Neural cell (in vitro differentiated cells): ENCODE results near the gene SLC7A1. TPM values are rescaled to one million over a fixed set of nuclear protein-coding genes. Genes with fewer than 3 reads are reported as not detected.

ENCODE experiments used
- H2AFZ ChIP-seq: fragments of 200-600, 300-800 bp; sonication (generic), shearing (Covaris generic); 2 replicates; pipeline ENCODE4 v1.6.0; 2014; ENCODE audit warnings: low read depth, mild to moderate bottlenecking, antibody characterized with exemption, low read length, moderate library complexity
- H3F3A ChIP-seq: fragments of 200-600 bp; shearing (Covaris generic); 2 replicates; pipeline ENCODE4 v1.6.1; 2016; ENCODE audit warnings: mild to moderate bottlenecking, moderate library complexity, mixed read lengths, antibody characterized with exemption, low read length; ENCODE audit not compliant: insufficient read depth, poor library complexity, severe bottlenecking
- H3K27ac ChIP-seq: fragments of 200-600, 300-800 bp; sonication (generic), shearing (Covaris generic); 2 replicates; pipeline ENCODE4 v1.5.1; 2014; ENCODE audit warnings: mild to moderate bottlenecking, low read length, moderate library complexity
- H3K27me3 ChIP-seq: fragments of 300-800, 200-600 bp; sonication (generic), shearing (Covaris generic); 2 replicates; pipeline ENCODE4 v1.6.0; 2014; ENCODE audit warnings: mild to moderate bottlenecking, low read depth, low read length, moderate library complexity; ENCODE audit not compliant: insufficient read depth
- H3K36me3 ChIP-seq: fragments of 300-800, 200-600 bp; sonication (generic), shearing (Covaris generic); 2 replicates; pipeline ENCODE4 v1.5.1; 2014; ENCODE audit warnings: mild to moderate bottlenecking, antibody characterized with exemption, low read length, moderate library complexity; ENCODE audit not compliant: insufficient read depth
- H3K4me2 ChIP-seq: fragments of 300-800, 200-600 bp; sonication (generic), shearing (Covaris generic); 2 replicates; pipeline ENCODE4 v1.6.0; 2014; ENCODE audit warnings: mild to moderate bottlenecking, low read length
- H3K4me3 ChIP-seq: fragments of 300-800, 200-600 bp; sonication (generic), shearing (Covaris generic); 2 replicates; pipeline ENCODE4 v1.5.1; 2014; ENCODE audit warnings: mild to moderate bottlenecking, low read length, moderate library complexity
- H3K79me2 ChIP-seq: fragments of 200-600 bp; shearing (Covaris generic); replicated peaks from 2 replicates; pipeline ENCODE4 v1.6.0; 2014; ENCODE audit warnings: mild to moderate bottlenecking, low read length, moderate library complexity; ENCODE audit not compliant: insufficient read depth
- H3K9ac ChIP-seq: fragments of 300-800, 200-600 bp; sonication (generic), shearing (Covaris generic); 2 replicates; pipeline ENCODE4 v1.6.1; 2016; ENCODE audit warnings: mild to moderate bottlenecking, low read length, mixed read lengths
- H3K9me2 ChIP-seq: fragments of 200-600 bp; shearing (Covaris generic); 2 replicates; pipeline ENCODE4 v1.6.1; 2016; ENCODE audit warnings: mild to moderate bottlenecking, low read length, mixed read lengths; ENCODE audit not compliant: insufficient read depth
- H3K9me3 ChIP-seq: fragments of 200-600, 300-800 bp; sonication (generic), shearing (Covaris generic); 2 replicates; pipeline ENCODE4 v1.6.1; 2016; ENCODE audit warnings: mild to moderate bottlenecking, mixed run types, low read length, moderate library complexity, mixed read lengths
- H4K20me1 ChIP-seq: fragments of 200-600 bp; shearing (Covaris generic); 2 replicates; pipeline ENCODE4 v1.6.1; 2016; ENCODE audit warnings: mild to moderate bottlenecking, mixed run types; ENCODE audit not compliant: insufficient read depth
- EP300 ChIP-seq: fragments of 450-650 bp; conservative IDR thresholded peaks from 2 replicates; pipeline ENCODE4 v1.6.1; 2014; ENCODE audit warnings: antibody characterized with exemption, mild to moderate bottlenecking, moderate library complexity; ENCODE audit not compliant: poor library complexity, severe bottlenecking
- MXI1 ChIP-seq: fragments of 450-650 bp; conservative IDR thresholded peaks from 2 replicates; pipeline ENCODE4 v1.6.1; 2014; ENCODE audit warnings: antibody characterized with exemption, mild to moderate bottlenecking; ENCODE audit not compliant: poor library complexity, severe bottlenecking
- POLR2AphosphoS5 ChIP-seq: IDR thresholded peaks from 2 replicates; pipeline ENCODE4 v1.6.1; 2012
- SMC3 ChIP-seq: fragments of 450-650 bp; conservative IDR thresholded peaks from 2 replicates; pipeline ENCODE4 v1.6.1; 2014; ENCODE audit warnings: antibody characterized with exemption, mild to moderate bottlenecking, moderate library complexity; ENCODE audit not compliant: poor library complexity
- polyA plus RNA-seq: library from polyadenylated mRNA; depleted of rRNA; stranded (reverse); fragments of >200 nt; gene quantifications from 2 replicates; pipeline ENCODE4 v1.2.3, GENCODE V29; 2014
- TF ChIP-seq, protein P1 (sequence below): fragments of 450-650 bp; IDR thresholded peaks from 2 replicates; pipeline ENCODE4 v1.5.1; 2014; ENCODE audit warnings: antibody characterized with exemption, mild to moderate bottlenecking, moderate library complexity; ENCODE audit not compliant: poor library complexity, severe bottlenecking
- TF ChIP-seq, protein P2 (sequence below): IDR thresholded peaks from 2 replicates; pipeline ENCODE4 v1.6.1; 2012; ENCODE audit warnings: borderline replicate concordance

Gene SLC7A1
- polyA plus RNA-seq, 1 donor from 2014 or later, result 2.6 TPM

DNA sequence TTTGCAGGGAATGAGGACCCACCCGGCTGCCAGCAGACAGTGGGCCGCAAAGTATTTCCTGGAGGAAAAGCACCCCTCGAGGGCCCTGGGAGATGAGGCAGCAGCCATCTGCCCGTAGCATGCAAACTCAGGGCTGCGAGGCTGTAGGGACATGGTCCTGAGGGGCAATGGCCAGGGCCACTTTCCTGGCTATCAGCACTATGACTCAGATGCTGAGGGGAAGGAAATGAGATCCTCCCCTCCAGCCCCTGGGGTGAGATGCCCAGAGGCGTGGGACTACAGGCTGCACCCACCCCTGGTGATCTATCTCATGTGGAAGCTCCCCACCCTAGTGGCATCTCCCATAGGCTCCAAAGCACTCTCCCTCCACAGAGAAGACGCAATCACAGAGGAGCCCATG is 80.1 kb downstream of the SLC7A1 start:
- TF ChIP-seq SMC3 (no peak), MXI1 (no peak), EP300 (no peak)
- Histone ChIP-seq H3F3A (no peaks in the 10 kb centered on the region), H3K4me3 (no peak overlapping the region), H3K36me3 (peaks cover 8% of the 10 kb centered on the region), H3K79me2 (no peaks in the 10 kb centered on the region), H4K20me1 (no peaks in the 10 kb centered on the region), H3K9me3 (no peaks in the 10 kb centered on the region), H3K4me2 (no peak overlapping the region), H3K27ac (no peak overlapping the region), H3K9me2 (no peaks in the 10 kb centered on the region), H2AFZ (no peak overlapping the region), H3K27me3 (no peaks in the 10 kb centered on the region), H3K9ac (no peak overlapping the region)

DNA sequence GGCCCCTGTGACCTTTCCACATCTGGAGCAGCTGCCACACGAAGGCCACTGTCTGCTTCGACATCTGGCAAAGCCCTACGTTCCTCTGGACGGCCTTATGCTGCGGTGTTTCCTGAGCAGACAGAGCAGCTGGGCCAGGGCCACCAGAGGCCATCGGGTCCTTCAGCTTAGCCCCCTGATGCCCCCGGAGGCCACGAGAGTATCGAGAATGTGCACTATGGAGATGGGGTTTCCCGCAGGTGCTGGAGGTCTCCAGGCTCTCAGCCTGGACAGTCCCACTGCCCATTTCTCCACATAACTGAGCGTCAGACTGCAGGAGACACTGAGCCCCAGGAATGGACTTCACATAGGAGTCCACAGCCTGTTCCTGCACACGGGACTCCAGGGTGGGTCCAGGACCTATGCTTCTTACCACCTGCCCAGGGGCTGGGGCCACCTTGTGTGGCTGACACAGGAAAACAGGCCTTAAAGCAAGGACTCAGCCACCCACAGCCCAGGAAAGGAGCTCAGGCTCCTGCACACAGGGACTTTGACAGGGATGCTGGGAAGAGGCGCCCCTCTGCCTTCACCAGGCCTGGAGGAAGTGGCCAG is 80.7 kb downstream of the SLC7A1 start:
- no peak overlapping the region for H3K27ac ChIP-seq
- no peaks in the 10 kb centered on the region for H3K79me2 ChIP-seq
- no peaks in the 10 kb centered on the region for H3K9me2 ChIP-seq
- H4K20me1 ChIP-seq, result no peaks in the 10 kb centered on the region
- TF ChIP-seq, protein P1, sequence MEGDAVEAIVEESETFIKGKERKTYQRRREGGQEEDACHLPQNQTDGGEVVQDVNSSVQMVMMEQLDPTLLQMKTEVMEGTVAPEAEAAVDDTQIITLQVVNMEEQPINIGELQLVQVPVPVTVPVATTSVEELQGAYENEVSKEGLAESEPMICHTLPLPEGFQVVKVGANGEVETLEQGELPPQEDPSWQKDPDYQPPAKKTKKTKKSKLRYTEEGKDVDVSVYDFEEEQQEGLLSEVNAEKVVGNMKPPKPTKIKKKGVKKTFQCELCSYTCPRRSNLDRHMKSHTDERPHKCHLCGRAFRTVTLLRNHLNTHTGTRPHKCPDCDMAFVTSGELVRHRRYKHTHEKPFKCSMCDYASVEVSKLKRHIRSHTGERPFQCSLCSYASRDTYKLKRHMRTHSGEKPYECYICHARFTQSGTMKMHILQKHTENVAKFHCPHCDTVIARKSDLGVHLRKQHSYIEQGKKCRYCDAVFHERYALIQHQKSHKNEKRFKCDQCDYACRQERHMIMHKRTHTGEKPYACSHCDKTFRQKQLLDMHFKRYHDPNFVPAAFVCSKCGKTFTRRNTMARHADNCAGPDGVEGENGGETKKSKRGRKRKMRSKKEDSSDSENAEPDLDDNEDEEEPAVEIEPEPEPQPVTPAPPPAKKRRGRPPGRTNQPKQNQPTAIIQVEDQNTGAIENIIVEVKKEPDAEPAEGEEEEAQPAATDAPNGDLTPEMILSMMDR, result no peak
- no peak overlapping the region for H3K9ac ChIP-seq
- no peak overlapping the region for H3K4me3 ChIP-seq
- H3K27me3 ChIP-seq, result no peaks in the 10 kb centered on the region
- peaks cover 8% of the 10 kb centered on the region for H3K36me3 ChIP-seq
- no peak overlapping the region for H2AFZ ChIP-seq
- no peaks in the 10 kb centered on the region for H3F3A ChIP-seq
- H3K9me3 ChIP-seq, result no peaks in the 10 kb centered on the region
- no peak overlapping the region for H3K4me2 ChIP-seq

DNA sequence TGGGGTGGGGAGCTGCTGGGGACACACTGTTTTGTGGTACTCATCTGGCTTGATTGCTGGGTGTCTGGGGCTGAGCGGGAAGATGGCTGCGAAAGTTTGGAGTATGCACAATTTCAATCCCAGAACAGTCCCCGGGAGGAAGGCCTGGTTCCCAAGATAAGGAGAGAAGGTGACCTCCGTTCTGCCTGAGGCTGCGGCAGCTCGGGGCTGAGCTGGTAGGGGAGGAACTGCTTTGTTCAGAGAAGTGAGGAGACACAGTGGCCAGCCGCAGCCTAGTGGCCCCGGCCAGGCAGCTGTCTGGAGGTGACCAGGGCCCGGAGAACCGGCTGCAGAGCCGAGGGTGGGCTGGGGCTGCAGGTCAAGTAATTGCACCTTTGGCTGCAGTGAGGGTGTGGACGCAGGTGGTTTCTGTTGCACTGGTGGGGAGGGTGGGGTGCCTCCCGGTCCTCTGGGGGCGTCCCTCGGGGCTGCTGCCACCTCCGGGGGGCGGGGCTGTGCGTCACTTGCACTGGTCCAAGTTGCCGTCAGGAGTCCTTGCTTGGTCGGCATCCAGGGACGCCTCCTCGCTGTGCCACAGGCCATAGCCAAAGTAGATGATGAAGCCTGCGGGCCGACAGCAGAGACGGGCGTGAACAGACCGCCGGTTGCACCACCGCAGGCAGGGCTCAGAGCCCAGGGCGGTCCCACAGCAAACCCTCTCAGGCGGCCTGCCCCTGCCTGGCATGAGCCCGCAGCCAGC is 81.3 kb downstream of the SLC7A1 start:
- no peak for TF ChIP-seq SMC3
- TF ChIP-seq, protein P2, sequence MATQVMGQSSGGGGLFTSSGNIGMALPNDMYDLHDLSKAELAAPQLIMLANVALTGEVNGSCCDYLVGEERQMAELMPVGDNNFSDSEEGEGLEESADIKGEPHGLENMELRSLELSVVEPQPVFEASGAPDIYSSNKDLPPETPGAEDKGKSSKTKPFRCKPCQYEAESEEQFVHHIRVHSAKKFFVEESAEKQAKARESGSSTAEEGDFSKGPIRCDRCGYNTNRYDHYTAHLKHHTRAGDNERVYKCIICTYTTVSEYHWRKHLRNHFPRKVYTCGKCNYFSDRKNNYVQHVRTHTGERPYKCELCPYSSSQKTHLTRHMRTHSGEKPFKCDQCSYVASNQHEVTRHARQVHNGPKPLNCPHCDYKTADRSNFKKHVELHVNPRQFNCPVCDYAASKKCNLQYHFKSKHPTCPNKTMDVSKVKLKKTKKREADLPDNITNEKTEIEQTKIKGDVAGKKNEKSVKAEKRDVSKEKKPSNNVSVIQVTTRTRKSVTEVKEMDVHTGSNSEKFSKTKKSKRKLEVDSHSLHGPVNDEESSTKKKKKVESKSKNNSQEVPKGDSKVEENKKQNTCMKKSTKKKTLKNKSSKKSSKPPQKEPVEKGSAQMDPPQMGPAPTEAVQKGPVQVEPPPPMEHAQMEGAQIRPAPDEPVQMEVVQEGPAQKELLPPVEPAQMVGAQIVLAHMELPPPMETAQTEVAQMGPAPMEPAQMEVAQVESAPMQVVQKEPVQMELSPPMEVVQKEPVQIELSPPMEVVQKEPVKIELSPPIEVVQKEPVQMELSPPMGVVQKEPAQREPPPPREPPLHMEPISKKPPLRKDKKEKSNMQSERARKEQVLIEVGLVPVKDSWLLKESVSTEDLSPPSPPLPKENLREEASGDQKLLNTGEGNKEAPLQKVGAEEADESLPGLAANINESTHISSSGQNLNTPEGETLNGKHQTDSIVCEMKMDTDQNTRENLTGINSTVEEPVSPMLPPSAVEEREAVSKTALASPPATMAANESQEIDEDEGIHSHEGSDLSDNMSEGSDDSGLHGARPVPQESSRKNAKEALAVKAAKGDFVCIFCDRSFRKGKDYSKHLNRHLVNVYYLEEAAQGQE, result no peak
- TF ChIP-seq EP300, result no peak
- no peak for TF ChIP-seq POLR2AphosphoS5
- H3K9me2 ChIP-seq, result no peaks in the 10 kb centered on the region
- H3K27me3 ChIP-seq, result no peaks in the 10 kb centered on the region
- peaks cover 3% of the 10 kb centered on the region for H3K36me3 ChIP-seq
- no peak overlapping the region for H3K9ac ChIP-seq
- no peak overlapping the region for H3K4me2 ChIP-seq
- H3K27ac ChIP-seq, result no peak overlapping the region
- no peaks in the 10 kb centered on the region for H3K79me2 ChIP-seq
- no peak overlapping the region for H2AFZ ChIP-seq
- no peaks in the 10 kb centered on the region for H4K20me1 ChIP-seq
- no peak overlapping the region for H3K4me3 ChIP-seq
- no peaks in the 10 kb centered on the region for H3F3A ChIP-seq
- no peaks in the 10 kb centered on the region for H3K9me3 ChIP-seq
